ENCODE results near the gene CNDP2.

DNA sequence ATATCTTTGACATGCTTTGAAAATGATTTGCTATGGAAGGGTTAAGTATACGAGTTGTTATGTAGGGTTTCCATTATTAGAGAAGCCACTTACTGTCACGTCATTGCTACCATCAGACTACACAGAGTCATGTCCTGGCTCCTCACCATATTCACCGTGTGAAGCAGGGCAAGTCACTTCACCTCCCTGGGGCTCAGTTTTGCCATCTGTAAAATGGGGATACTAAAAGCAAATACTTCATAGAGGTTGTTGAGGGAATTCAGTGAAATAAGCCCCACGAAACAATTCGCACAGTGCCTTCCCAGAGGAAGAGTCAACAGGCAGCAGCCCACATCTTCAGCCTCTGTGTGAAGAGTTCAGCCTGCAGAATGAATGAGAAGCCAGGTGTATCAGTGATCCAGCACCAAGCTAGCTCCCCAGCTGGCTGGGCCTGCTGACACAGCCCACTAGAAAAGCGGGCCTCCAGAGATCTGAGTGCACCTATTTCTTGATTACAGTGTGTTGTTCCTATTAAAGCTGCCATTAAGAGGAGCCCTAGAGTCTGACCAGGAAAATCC, 42.4 kb upstream of the CNDP2 start:
- TF ChIP-seq, protein P1, sequence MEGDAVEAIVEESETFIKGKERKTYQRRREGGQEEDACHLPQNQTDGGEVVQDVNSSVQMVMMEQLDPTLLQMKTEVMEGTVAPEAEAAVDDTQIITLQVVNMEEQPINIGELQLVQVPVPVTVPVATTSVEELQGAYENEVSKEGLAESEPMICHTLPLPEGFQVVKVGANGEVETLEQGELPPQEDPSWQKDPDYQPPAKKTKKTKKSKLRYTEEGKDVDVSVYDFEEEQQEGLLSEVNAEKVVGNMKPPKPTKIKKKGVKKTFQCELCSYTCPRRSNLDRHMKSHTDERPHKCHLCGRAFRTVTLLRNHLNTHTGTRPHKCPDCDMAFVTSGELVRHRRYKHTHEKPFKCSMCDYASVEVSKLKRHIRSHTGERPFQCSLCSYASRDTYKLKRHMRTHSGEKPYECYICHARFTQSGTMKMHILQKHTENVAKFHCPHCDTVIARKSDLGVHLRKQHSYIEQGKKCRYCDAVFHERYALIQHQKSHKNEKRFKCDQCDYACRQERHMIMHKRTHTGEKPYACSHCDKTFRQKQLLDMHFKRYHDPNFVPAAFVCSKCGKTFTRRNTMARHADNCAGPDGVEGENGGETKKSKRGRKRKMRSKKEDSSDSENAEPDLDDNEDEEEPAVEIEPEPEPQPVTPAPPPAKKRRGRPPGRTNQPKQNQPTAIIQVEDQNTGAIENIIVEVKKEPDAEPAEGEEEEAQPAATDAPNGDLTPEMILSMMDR (conservative IDR thresholded peaks at IDR 0.05): no peak
- no peak for TF ChIP-seq EZH2 (IDR thresholded peaks at IDR 0.05; ENCODE audit: low read depth)
